ENCODE data around the gene FRS2.
"Not testable (repeated sequence)": the region's sequence is repeated elsewhere in the genome, so short reads cannot be mapped to it uniquely, and the experiment has no call there.

FRS2 gene, protein sequence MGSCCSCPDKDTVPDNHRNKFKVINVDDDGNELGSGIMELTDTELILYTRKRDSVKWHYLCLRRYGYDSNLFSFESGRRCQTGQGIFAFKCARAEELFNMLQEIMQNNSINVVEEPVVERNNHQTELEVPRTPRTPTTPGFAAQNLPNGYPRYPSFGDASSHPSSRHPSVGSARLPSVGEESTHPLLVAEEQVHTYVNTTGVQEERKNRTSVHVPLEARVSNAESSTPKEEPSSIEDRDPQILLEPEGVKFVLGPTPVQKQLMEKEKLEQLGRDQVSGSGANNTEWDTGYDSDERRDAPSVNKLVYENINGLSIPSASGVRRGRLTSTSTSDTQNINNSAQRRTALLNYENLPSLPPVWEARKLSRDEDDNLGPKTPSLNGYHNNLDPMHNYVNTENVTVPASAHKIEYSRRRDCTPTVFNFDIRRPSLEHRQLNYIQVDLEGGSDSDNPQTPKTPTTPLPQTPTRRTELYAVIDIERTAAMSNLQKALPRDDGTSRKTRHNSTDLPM

DNA sequence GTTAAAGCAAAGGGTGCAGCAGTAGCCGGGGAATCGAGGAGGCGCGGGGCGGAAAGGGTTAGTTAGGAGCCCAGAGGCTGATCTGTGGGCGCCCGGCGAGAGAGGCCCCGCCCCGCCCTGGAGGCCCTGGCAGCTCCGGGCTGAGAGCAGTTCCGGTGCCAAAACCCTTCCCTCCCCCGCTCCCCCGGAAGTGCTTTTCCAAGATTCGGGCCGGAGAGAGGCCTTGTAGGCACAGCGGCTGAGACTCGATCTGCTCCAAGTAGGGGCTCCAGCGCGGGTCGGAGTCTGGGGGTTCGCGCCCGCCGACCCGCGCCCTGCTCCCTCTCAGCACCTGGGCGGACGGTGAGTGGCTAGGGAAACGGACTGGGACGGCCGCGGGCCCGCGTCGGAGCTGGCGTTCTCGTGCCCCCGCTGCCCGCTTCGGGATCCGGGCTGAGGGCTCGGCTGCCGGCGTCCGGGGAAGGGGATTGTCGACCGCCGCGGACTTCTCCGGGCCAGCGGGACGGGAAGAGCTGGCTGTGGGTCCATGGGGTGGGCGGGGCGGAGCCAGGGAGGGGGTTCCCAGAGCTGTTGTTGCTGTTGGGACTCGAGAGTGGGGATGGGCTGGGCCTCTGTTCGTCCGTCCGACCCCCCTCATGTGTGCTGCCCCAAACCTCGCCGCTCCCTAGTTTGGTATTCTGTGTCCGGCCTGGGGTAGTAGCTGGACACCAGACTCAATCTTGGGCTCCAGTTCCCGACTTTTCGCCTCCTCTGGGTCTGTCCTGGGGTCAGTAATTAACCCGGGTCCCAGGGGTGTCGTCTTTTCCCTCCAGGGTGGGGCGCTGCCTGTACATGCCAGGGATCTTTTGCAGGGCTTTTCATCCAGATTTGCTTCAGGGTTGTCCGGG is at the start of gene FRS2:
Gene FRS2, plus strand, starts transcription at position 200 of the 887 bp plus-strand sequence. CDS start 98,643 bp downstream, outside the sequence.
- DNase-seq: peak; percentile 98

DNA sequence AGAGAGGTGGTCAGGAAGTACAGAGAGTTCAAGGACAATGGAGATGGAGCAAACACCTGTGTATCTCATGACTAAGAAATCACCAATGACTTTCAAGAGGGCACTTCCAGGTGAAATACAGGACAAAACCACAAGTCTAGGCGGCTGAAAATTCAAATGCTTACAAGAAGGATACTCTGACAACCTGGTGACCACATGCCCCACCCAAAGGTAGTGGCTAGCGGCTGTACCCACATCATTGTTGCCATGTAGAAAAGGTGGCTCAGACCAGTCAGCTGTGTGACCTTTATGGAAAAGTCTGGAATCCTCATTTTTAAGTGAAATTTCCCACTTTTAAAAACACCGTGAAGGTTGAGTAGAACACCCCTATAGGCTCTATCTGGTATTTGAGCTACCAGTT is 48.6 kb upstream of the FRS2 start:
- DNase-seq: no peak

DNA sequence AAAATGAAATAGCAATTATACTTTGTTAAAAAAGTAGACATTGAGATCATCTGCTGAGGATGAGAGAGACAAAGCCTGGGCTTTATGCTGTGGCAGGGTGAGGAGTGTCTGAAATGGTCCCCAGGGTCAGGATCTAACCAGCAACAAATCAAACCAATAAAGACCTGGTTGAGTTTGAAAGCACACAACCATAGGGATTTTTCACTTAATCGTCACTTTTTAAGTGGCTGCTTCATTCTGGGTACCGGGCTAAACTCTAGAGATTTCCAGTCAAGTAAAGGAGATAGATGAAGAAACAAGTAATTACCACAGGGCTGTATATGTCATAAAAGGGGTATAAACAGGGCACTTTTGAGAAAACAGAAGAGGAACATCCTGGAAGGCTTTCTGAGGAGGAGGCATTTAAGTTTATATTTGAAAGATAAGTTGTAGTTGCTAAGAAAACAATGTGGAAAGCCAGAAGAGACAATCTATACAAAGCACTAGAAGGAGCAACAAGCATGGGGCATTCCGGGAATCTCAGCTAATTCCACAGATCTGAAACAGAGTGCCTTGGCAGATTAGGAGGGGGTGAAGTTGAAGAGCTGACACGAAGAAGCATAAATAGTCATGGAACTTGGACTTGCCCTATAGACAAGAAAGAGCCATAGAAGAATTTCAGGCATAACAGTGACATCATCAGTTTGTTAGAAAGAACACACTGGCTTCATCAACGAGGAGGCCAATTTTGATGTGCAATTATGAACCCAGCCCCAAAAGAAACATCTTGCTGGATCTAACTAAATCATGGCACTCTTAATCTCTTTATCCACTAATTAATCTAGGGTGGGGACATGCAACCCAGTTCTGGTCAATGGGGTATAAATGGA is 46.9 kb upstream of the FRS2 start:
- no peak for DNase-seq

DNA sequence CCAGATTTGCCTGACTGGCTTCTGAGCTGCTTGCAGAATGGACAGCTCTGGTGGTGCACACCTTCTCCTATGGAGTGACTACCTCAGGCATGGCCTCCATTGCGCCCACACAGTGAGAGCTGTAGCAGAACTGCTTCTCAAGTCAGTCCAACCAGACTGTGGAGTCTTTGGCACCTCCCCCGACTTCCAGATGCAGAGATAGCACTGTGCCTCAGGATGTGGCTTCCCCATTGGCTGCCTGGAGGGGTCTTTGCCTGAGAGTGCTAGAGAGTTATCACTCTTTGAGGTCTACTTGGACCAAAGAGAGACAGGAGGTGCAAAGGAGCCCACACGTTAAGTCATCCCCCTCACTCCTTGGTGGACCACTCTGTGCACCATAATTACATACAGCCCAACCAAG is 44.8 kb upstream of the FRS2 start:
- DNase-seq: peak; percentile 71

DNA sequence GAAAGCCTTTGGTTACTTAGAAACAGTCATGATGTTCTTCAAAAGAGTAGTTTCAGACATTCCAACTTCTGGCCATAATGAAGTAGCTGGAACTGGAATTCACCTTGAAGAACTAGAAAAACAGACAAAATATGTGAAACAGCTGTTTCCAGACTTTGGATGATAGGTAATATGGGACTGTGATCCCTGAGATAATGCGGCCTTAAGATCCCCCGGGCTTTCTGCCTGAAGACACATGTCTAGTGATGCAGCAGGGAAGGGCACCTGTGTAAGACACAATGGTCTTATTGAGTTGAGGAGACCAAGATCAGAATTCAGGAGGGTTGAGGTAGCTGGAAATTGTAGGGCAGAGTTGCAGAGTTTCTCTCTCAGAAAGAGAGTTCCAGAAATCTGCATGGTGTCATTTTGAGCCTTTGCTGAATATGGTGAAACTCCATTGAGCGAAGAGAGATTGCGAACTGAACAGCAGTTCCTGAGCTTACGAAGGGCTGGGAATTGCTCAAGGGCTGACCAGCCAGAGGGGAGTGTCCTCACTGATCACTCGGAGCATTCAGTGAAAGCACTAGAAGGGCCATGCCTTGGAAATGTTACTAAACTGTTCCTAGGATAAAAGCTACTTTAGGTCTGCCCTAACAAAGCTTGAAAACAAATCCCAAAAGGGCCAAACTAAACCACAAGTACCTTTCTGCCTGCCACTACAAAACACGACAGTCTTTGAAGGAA is 41.7 kb upstream of the FRS2 start:
- peak; percentile 82 for DNase-seq

DNA sequence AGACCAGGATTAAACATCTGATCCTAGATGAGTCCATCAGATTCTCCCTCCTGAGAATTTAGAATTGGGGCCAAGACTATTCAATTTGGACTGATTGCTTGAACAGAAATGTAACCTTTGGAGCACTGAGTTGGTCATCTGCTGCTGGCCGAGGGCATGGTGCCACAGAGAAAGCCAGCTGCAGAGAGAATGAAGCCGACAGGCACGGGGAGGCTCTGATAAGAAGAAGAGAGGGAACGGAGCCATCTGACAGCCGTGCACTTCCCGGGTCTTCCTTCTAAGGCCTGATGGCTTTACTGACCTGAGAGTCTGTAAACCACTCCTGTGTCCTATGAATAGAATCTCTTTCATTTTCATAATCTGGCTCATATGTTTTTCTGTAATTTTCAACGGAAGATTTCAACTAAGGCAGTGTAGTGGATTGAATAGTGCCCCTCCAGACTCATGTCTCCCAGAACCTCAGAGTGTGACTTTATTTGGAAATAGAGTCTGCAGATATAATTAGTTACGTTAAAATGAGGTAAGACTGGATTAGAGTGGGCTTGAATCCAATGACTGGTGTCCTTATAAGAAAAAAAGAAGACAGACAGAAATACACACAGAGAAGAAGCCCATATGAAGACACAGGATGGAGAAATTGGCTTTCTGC is 39.1 kb upstream of the FRS2 start:
- DNase-seq: no peak

DNA sequence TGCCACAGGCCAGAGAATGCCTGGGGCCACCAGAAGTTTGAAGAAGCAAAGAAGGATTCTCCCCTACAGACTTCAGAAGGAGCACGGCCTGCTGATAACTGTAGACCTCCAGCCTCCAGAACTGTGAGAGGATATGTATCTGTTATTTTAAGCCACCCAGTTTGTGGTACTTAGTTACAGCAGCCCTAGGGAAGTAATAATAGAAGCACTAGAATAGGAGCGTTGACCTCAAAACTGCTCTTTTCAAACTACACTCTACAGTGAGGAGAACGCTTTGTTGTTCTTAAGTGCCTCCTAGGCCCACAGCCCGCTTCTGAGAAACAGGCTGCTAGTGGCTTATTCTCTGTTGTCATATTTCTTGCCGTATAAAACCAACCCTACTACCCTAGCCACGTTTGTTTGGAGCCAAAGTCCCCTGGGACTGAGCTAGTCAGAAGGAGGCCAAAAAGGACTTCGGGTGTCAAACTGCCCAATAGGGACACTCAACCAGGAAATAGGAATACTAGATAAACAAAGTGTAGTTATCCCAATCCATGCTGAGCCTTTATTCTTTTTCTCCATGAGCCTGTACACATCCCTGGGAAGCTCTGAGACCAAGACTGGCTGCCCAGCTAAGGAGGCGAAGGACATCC is 38.5 kb upstream of the FRS2 start:
- no peak for DNase-seq

DNA sequence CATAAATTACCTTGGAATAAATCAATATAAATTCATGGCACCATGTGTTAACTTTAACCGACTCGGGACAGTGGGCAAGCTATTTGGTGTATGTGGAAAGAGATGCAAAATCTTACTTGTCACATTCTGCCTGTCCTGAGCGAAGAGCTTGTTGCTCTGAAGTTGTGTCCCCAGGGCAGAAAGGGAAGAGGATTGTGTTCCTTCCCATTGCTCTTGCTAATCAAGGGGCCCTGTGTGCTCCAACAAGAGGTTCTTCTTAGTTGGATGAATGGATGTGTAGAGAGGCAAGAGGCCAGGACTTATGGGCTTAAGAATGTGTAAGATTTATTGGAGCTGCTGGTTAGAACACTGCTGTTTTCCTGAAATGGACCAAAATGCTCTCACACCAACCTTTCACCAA is 36.5 kb upstream of the FRS2 start:
- DNase-seq: peak; percentile 58

DNA sequence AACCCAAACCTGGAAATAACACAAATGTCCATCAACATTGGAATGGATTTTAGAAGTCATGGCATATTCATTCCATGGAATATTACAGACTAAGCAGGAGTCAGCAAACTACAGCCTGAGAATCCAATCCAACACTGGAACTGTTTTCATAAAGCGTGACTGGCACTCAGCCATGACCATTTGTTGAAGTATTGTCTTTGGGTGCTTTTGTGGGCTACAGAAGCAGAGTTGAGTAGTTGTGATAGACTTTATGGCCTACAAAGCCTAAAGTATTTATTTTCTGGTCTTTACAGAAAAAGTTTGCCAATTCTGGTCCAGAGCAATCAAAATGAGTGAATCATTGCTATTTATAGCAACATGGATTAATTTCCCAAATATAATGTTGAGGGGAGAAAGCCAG is 34.5 kb upstream of the FRS2 start:
- DNase-seq: no peak

DNA sequence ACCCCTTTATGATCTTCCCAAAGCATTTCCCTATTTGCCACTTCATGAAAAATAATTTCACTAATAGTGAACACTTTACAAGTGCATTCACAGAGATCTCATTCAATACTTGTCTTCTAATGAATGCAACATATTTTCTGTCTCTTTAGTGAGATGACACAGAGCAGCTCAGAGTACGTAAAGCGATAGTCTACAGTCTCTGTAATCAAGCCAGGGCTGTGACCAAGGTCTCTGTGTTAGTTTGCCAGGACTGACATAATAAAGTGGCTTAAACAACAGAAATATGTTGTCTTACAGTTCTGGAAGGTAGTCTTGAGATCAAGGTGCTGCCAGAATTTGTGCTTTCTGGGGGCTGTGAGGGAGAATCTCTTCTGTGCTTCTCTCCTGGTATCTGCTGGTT is 33.1 kb upstream of the FRS2 start:
- DNase-seq: no peak

DNA sequence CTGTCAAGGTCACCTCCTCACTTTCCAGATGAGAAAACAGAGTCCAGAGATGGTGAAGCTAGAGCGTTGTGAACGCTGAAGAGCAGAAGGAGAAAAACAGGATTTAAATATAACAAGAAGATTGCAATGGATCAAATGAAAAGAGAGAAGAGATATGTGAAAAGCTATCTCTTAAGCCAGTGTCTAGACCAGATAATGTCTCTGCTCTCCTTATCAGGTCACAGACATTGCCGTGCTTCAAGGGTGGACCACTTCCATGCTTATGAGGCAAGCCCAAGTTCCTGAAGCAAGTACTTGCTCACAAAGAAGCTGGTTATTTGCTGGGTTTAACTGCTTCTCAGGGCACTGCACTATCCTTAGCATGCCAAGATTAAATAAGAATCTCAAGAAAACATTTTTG is 31.6 kb upstream of the FRS2 start:
- DNase-seq: no peak

DNA sequence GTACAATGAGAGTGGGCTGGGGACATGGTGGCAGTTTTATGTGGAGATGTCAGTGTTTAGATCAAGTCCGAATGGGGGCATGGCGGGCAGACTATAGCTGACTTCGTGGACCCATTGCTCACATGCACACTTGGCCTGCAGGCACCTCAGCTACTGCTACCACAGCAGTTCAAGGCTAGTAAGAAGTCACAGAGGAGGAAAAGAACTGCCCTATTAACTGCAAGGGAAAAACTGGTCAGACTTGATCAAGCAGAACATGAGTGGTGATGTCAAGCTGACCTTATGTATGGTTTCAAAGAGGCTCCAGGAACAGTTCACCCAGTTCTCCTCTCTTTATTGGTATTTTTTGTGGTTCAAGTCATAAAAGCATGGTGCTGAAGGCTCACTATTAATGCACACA is 30.2 kb upstream of the FRS2 start:
- DNase-seq: peak; percentile 67

DNA sequence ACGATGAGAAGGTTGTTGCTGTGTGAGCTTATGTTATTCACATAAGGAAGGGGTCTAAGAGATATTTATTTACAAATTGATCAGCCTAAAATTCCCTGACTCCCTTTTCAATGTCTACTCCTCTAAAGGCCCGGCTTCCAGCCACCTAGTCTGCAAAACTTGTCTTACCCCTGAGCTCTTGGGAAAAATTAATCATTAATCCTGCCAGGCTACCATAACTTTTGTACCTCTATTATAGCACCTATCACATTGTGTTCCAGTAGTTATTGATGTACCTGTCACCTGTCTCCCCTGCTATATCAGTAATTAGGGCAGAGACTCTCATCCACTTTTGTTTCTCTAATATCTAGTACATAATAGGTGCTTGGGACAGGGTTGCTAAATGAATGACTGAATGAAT is 29.3 kb upstream of the FRS2 start:
- no peak for DNase-seq

DNA sequence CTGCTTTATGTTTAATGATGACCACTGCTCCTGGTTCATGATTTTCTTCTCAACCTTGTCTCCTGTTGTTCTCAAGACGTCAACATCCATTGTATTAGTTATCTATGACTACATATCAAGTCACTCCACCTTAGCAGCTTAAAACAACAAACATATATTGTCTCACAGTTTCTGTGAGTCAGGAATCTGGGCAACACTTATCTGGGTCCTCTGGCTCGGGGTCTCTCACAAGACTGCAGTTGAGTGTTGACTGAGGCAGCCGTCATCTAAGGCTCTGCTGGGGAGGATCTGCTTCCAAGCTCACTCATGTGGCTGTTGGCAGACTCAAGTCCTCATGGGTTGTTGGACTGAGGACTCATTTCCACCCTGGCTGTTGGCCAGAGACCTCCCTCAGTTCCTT is 27.3 kb upstream of the FRS2 start:
- no peak for DNase-seq

DNA sequence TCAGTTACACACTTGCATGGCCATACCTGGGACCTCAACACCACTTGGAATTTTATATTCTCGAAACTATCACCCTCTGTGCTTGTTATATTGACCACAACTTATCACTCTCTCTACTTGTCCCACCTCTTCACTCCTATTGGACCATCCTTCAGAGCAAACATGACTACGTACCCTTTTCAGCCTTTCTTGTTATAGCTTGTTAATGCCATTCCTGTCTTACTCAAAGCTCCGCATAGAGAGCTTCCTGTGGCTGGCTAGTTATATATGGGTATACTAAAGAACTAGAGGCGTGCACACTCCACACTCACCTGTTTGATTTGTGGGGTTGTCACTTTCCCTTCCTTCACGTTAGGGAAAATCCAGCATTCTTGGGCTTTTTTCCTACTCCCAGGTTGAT is 26.3 kb upstream of the FRS2 start:
- no peak for DNase-seq

DNA sequence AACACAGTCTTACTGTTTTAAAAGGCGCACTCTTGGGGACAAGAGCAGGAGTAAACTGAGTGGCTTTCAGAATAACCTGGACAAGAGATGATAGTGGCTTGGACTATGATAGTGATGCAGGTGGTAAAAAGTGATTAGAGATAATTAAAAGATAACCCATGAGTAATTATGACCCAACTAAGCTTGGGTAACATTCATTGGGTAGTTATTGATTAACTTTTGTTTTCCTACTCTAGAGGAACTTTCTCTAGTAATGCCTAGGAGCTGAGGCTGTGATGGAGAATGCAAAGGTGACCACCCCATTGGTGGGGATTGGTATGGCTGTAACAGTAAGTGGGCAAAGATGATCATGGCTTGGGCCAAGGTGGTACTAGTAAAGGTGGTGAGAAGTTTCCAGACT is 22.3 kb upstream of the FRS2 start:
- no peak for DNase-seq

DNA sequence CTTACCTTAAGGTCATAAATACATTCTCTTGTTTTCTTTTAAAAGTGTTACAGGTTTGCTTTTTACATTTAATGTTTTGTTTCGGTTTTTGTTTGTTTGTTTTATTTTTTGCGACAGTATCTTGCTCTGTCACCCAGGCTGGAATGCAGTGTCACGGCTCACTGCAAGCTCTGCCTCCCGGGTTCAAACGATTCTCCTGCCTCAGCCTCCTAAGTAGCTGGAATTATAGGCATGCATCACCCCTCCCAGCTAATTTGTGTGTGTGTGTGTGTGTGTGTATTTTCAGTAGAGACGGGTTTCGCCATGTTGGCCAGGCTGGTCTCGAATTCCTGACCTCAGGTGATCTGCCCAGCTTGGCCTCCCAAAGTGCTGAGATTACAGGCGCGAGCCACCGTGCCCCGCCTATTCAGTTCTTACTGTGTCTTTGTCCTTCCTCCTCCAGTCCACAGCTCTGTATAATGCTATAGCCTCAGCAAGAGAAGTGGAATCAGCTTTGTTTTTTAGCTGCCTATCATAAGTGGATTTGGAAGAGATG is 17.5 kb upstream of the FRS2 start:
- DNase-seq: not testable (repeated sequence)

DNA sequence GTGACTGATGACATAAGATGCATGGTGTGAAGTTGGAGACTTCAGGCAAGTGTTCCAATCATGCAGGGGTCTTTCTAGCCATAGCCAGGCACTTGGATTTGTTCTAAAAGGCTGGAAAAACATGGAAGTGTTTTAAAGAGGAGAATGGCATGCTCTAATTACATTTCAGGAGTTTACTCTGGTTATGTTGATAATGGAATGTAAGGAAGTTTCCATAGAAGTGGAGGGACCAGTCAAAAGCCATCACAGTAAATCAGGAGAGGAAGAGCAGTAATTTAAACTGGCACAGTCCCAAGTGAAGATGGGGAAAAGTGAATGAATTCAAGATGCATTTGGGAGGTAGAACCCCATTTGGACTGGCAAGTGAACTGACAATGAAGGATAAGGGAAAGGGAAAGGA is 13.9 kb upstream of the FRS2 start:
- DNase-seq: no peak

DNA sequence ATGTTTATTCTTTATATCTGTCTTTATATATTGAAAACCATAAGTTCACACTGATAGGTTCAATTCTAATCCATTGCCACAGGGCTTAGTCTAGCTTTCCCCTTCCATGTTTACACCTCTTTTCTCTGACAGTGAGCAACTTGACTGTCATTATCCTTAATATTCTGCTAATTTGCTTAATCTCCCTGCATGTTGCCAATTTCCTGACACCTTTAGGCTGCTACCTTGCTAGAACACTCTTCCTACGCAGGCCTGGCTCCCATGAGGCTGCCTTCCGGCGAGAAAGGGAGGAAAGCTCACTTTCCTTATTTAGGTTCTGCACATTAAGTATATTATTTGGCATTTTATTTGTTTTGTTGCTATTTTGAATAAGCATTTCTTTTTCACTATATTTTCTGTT is 12.8 kb upstream of the FRS2 start:
- DNase-seq: no peak

DNA sequence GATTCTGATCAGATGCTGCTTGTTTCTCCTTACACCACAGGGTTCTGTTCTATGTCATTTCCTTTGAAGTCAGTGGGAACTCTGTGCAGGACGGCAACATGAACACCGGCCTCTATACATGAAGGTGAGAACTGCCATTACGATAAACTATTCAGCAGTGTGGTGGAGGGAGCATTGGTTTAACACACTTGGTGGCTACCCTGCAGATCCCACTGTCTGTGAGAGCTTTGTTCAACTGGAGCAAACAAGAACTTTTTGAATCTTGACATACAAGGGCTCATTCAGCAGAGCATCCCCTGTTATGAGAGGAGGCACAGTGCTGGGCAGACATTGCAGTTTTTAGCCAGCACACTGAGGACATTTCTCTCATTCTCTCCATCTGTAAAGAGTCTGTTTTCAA is 10.7 kb upstream of the FRS2 start:
- no peak for DNase-seq

DNA sequence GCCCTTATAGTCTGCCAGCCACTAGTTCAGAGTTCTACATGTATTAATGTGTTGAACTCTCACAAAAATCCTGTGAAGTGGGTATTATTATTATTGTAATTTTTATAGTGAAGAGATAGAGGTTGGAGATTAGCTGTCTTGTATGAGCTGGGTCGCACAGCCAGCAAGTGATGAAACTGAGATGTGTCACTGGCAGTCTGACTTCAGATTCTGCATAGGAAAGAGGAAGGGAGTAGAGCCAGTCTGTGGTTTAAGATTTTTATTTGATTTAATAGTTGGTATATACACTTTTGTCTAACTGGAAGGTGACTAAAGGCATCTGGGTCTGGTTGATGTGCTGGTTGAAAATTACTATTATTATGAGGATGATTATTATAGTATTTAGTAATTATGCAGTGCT is 5.8 kb upstream of the FRS2 start:
- DNase-seq: no peak

All from islet precursor cell (in vitro differentiated cells).